H9 (cell line): Measurements from ENCODE around the gene GOLGA1. TPM values are rescaled to one million over a fixed set of nuclear protein-coding genes. Genes with fewer than 3 reads are reported as not detected.

Experiments
- DNase-seq: peaks from one replicate; pipeline ENCODE4 v3.0.0-alpha.2; 2017
- H2AFZ ChIP-seq: one replicate; pipeline ENCODE4 v1.6.1; 2013; ENCODE audit warnings: mild to moderate bottlenecking, low read length, control low read depth, moderate library complexity
- H2AK5ac ChIP-seq: 2 replicates; pipeline ENCODE4 v1.6.1; 2013; ENCODE audit warnings: low read length, control low read depth, mixed read lengths; ENCODE audit not compliant: insufficient read length
- H2BK120ac ChIP-seq: one replicate; pipeline ENCODE4 v1.6.1; 2013; ENCODE audit warnings: low read depth, mild to moderate bottlenecking, low read length, control low read depth, inconsistent platforms; ENCODE audit not compliant: poor library complexity, severe bottlenecking
- H2BK12ac ChIP-seq: 2 replicates; pipeline ENCODE4 v1.6.1; 2013; ENCODE audit warnings: low read length, control low read depth, mixed read lengths, low read depth; ENCODE audit not compliant: insufficient read length
- H2BK15ac ChIP-seq: 2 replicates; pipeline ENCODE4 v1.6.1; 2013; ENCODE audit warnings: low read depth, low read length, control low read depth
- H2BK20ac ChIP-seq: one replicate; pipeline ENCODE4 v1.6.1; 2013; ENCODE audit warnings: low read depth, mild to moderate bottlenecking, low read length, control low read depth, inconsistent platforms; ENCODE audit not compliant: poor library complexity, severe bottlenecking
- H2BK5ac ChIP-seq: 2 replicates; pipeline ENCODE4 v1.6.1; 2013; ENCODE audit warnings: low read length, control low read depth, mixed read lengths; ENCODE audit not compliant: insufficient read length
- H3K14ac ChIP-seq: 2 replicates; pipeline ENCODE4 v1.6.1; 2013; ENCODE audit warnings: low read length, control low read depth; ENCODE audit not compliant: insufficient read depth
- H3K18ac ChIP-seq: 2 replicates; pipeline ENCODE4 v1.6.1; 2013; ENCODE audit warnings: low read depth, mild to moderate bottlenecking, mixed read lengths, low read length, control low read depth; ENCODE audit not compliant: insufficient read length
- H3K23ac ChIP-seq: 2 replicates; pipeline ENCODE4 v1.6.1; 2013; ENCODE audit warnings: low read length, control low read depth, mixed read lengths, low read depth; ENCODE audit not compliant: insufficient read length
- H3K23me2 ChIP-seq: 2 replicates; pipeline ENCODE4 v1.6.1; 2013; ENCODE audit warnings: low read depth, mild to moderate bottlenecking, mixed read lengths, low read length, control low read depth; ENCODE audit not compliant: insufficient read length, poor library complexity, severe bottlenecking
- H3K27ac ChIP-seq: 2 replicates; pipeline ENCODE4 v1.5.1; 2013; ENCODE audit warnings: low read length, control low read depth, mixed read lengths, low read depth; ENCODE audit not compliant: insufficient read length
- H3K27me3 ChIP-seq: 2 replicates; pipeline ENCODE4 v1.6.1; 2013; ENCODE audit warnings: low read length, control low read depth, inconsistent platforms; ENCODE audit not compliant: insufficient read depth
- H3K4ac ChIP-seq: 2 replicates; pipeline ENCODE4 v1.6.1; 2013; ENCODE audit warnings: low read depth, mild to moderate bottlenecking, control low read depth, inconsistent platforms, low read length, moderate library complexity
- H3K4me1 ChIP-seq: 2 replicates; pipeline ENCODE4 v1.6.1; 2013; ENCODE audit warnings: low read length, control low read depth, inconsistent platforms; ENCODE audit not compliant: insufficient read depth
- H3K4me2 ChIP-seq: 2 replicates; pipeline ENCODE4 v1.6.1; 2013; ENCODE audit warnings: low read length, control low read depth, mixed read lengths; ENCODE audit not compliant: insufficient read length, insufficient read depth
- H3K56ac ChIP-seq: 2 replicates; pipeline ENCODE4 v1.6.1; 2013; ENCODE audit warnings: low read depth, mild to moderate bottlenecking, mixed read lengths, low read length, control low read depth; ENCODE audit not compliant: insufficient read length
- H3K79me1 ChIP-seq: 2 replicates; pipeline ENCODE4 v1.6.1; 2013; ENCODE audit warnings: low read depth, mild to moderate bottlenecking, moderate library complexity, low read length, control low read depth, inconsistent platforms; ENCODE audit not compliant: insufficient read depth, poor library complexity, severe bottlenecking
- H3K79me2 ChIP-seq: 2 replicates; pipeline ENCODE4 v1.6.1; 2013; ENCODE audit warnings: low read length, control low read depth, inconsistent platforms; ENCODE audit not compliant: insufficient read depth
- H3K9ac ChIP-seq: 2 replicates; pipeline ENCODE4 v1.6.1; 2013; ENCODE audit warnings: low read length, control low read depth, mixed read lengths; ENCODE audit not compliant: insufficient read length; ENCODE audit errors: extremely low read depth
- H3K9me3 ChIP-seq: one replicate; pipeline ENCODE4 v1.6.1; 2013; ENCODE audit warnings: low read depth, low read length, inconsistent platforms; ENCODE audit not compliant: control insufficient read depth
- H3T11ph ChIP-seq: one replicate; pipeline ENCODE4 v1.6.1; 2013; ENCODE audit warnings: mild to moderate bottlenecking, low read length, control low read depth, inconsistent platforms
- H4K20me1 ChIP-seq: one replicate; pipeline ENCODE4 v1.6.1; 2013; ENCODE audit not compliant: control insufficient read depth, insufficient read length, insufficient read depth
- H4K5ac ChIP-seq: 2 replicates; pipeline ENCODE4 v1.6.1; 2013; ENCODE audit warnings: low read depth, mild to moderate bottlenecking, mixed read lengths, low read length, control low read depth; ENCODE audit not compliant: insufficient read length
- H4K8ac ChIP-seq: replicated peaks from 2 replicates; pipeline ENCODE4 v1.6.1; 2013; ENCODE audit warnings: low read length, control low read depth, mixed read lengths, low read depth; ENCODE audit not compliant: insufficient read length
- H4K91ac ChIP-seq: 2 replicates; pipeline ENCODE4 v1.6.1; 2013; ENCODE audit warnings: low read depth, mild to moderate bottlenecking, moderate library complexity, mixed read lengths, low read length, control low read depth; ENCODE audit not compliant: insufficient read length
- H3K27ac Mint-ChIP-seq, 3 experiments: 2 replicates in 2 of 3; 3 replicates in 1 of 3; pipeline ENCODE4 v1.8.0; 2020 to 2021; ENCODE audit warnings: mixed read lengths in 3 of 3, mild to moderate bottlenecking in 1 of 3, moderate library complexity in 1 of 3
- H3K27me3 Mint-ChIP-seq: 2 replicates; pipeline ENCODE4 v1.8.0; 2021; ENCODE audit warnings: low read depth, mild to moderate bottlenecking, moderate library complexity, mixed read lengths
- H3K36me3 Mint-ChIP-seq, 3 experiments: 2 replicates in 2 of 3; 3 replicates in 1 of 3; pipeline ENCODE4 v1.8.0; 2020 to 2021; ENCODE audit warnings: low read depth in 3 of 3, mixed read lengths in 3 of 3; ENCODE audit not compliant: insufficient read depth in 1 of 3
- H3K4me1 Mint-ChIP-seq, 2 experiments: 2 replicates each; pipeline ENCODE4 v1.8.0; 2020; ENCODE audit warnings: mixed read lengths in 2 of 2
- H3K4me3 Mint-ChIP-seq, 2 experiments: 2 replicates in 1 of 2; 3 replicates in 1 of 2; pipeline ENCODE4 v1.8.0; 2020 to 2021; ENCODE audit warnings: mild to moderate bottlenecking in 2 of 2, mixed read lengths in 2 of 2, moderate library complexity in 1 of 2
- H3K9me3 Mint-ChIP-seq, 2 experiments: 2 replicates in 1 of 2; 3 replicates in 1 of 2; pipeline ENCODE4 v1.8.0; 2020; ENCODE audit warnings: mild to moderate bottlenecking in 2 of 2, mixed read lengths in 2 of 2, moderate library complexity in 1 of 2
- WGBS: extraction: QIAGEN DNeasy Blood & Tissue Kit; methylation state at CpG from one replicate; pipeline ENCODE4 v1.1.7; 2013; ENCODE audit warnings: missing lambda C conversion rate, low lambda C conversion rate, mixed read lengths; ENCODE audit not compliant: insufficient read length; ENCODE audit errors: extremely low coverage; 5-methylcytosine and 5-hydroxymethylcytosine counted together
- total RNA-seq: library from RNA; stranded (reverse); gene quantifications from 2 replicates; pipeline ENCODE4 v1.2.1, GENCODE V29; 2021
- TF ChIP-seq, protein P1 (sequence below): fragments of 200-600 bp; sonication (generic); conservative IDR thresholded peaks from 3 replicates; pipeline ENCODE4 v1.8.0; 2021; ENCODE audit warnings: antibody characterized with exemption, mild to moderate bottlenecking

Gene GOLGA1
- total RNA-seq, 1 experiment from 2014 or later = 7.6 TPM

DNA sequence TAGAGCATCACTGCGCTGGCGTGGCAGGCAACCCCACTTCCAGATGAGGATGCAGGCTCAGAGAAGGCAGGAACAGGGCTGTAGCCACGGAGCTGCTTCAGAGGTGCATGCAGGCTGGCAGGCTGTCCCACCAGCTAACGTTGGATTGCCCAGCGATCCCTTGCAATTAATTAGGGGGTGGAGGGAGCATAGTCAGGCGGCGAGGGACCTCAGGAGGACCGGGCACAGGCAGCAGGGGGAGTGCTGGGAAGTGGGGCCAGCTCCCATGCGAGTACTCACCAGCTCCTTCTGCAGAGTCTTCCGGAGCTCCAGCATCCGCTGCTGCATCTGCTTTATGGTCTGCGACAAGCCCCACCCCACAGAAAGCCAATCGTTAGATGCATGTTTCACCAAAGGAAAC is 58.7 kb downstream of the GOLGA1 start:
- Histone ChIP-seq H3K23me2 (no peaks in the 10 kb centered on the region), H3K4me1 (peaks cover 14% of the 10 kb centered on the region), H3K27ac (no peak overlapping the region), H3K14ac (no peak overlapping the region), H3K56ac (no peak overlapping the region), H3K18ac (no peak overlapping the region), H2BK20ac (no peak overlapping the region), H3K79me2 (no peaks in the 10 kb centered on the region), H4K8ac (no peak overlapping the region), H2BK15ac (no peak overlapping the region), H2AFZ (no peak overlapping the region), H3K9ac (no peak overlapping the region), H4K91ac (no peak overlapping the region), H3K4me2 (no peak overlapping the region), H3K4ac (no peak overlapping the region), H2BK12ac (no peak overlapping the region), H4K5ac (no peak overlapping the region), H3K79me1 (no peaks in the 10 kb centered on the region), H2BK5ac (no peak overlapping the region), H3K27me3 (no peaks in the 10 kb centered on the region), H3K9me3 (no peaks in the 10 kb centered on the region), H2AK5ac (no peak overlapping the region), H2BK120ac (no peak overlapping the region), H3K23ac (no peak overlapping the region), H3T11ph (no peak overlapping the region), H4K20me1 (no peaks in the 10 kb centered on the region)
- DNase-seq = no peak
- TF ChIP-seq, protein P1, sequence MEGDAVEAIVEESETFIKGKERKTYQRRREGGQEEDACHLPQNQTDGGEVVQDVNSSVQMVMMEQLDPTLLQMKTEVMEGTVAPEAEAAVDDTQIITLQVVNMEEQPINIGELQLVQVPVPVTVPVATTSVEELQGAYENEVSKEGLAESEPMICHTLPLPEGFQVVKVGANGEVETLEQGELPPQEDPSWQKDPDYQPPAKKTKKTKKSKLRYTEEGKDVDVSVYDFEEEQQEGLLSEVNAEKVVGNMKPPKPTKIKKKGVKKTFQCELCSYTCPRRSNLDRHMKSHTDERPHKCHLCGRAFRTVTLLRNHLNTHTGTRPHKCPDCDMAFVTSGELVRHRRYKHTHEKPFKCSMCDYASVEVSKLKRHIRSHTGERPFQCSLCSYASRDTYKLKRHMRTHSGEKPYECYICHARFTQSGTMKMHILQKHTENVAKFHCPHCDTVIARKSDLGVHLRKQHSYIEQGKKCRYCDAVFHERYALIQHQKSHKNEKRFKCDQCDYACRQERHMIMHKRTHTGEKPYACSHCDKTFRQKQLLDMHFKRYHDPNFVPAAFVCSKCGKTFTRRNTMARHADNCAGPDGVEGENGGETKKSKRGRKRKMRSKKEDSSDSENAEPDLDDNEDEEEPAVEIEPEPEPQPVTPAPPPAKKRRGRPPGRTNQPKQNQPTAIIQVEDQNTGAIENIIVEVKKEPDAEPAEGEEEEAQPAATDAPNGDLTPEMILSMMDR = no peak
- Mint-ChIP-seq H3K9me3 (no peaks in the 10 kb centered on the region), H3K4me3 (no peak overlapping the region), H3K4me1 (peaks cover 49 to 50% of the 10 kb centered on the region in 2 experiments), H3K27ac (no peak overlapping the region), H3K27me3 (no peaks in the 10 kb centered on the region), H3K36me3 (peaks cover 4 to 36% (median 25%) of the 10 kb centered on the region in 3 experiments)
- WGBS = no CpG with 5 or more reads among the region's 13 CpGs
